ENCODE data around the gene POLR2J3.
"Not testable (repeated sequence)": the region's sequence is repeated elsewhere in the genome, so short reads cannot be mapped to it uniquely, and the experiment has no call there.

GRCh38 chr7:102577315-102578240, 5.2 kb upstream of the POLR2J3 start:
- TF ChIP-seq CTCF (IDR thresholded peaks at IDR 0.05; ENCODE audit: low read depth, low read length, poor library complexity, severe bottlenecking); EZH2phosphoT487 (IDR thresholded peaks at IDR 0.05; ENCODE audit: borderline replicate concordance, low read length): not testable (repeated sequence)
